ENCODE results near the gene IFT122.
A peak's percentile ranks its signal among the peaks of the same experiment; 100 is the strongest.
"Not testable (repeated sequence)": the region's sequence is repeated elsewhere in the genome, so short reads cannot be mapped to it uniquely, and the experiment has no call there.

Gene IFT122

DNA sequence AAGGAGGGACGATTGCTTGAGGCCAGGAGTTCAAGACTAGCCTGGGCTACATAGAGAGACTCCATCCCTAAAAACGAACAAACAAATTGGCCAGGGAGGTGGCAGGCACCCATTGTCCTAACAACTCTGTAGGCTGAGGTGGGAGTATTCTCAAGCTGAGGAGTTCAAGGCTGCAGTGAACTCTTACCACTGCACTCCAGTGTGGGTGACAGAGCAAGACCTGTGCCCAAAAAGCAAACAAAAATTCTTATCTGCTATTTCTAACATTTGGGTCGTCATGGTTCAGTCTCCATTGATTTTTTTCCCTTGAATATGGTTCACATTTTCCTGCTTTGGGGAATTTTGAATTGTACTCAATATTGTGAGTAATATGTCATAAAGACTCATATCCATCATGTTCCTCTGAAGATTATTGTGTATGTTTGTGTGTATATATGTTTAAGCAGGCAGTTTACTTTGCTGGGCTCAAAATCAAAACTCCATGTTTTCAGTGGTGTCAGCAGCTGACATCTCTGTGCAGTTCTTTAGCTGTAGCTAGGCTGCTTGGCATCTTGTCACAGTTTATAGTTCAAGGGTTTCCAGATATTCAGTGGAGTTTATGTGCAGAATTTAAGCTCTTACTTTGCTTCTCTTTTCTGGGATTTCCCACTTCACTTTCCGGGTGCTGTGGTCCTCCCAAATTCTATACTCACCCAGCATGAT lies 33.2 kb downstream of the IFT122 start:
- DNase-seq (ENCODE audit: low read depth) = no peak

DNA sequence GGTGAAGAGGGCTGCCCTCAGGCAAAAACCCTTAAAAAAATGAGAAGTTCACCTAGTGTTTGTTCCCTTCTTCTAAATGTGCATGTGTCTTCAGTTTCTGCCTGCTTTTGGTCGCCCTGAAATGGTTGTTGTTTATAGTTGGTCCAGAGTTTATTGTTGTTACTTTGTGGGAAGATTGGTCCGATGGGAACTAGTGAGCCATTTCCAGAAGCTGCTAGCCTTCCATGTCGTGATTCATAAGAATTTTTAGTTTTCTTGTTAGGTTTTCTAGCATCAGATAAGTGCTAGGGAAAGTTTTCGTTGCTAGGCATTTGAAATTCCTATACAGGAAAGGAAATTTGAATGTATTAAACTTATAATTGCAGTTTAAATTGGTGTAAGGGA lies 33.7 kb downstream of the IFT122 start:
- DNase-seq (ENCODE audit: low read depth) = no peak

- no peak for DNase-seq (ENCODE audit: low read depth)
Observed at GRCh38 chr3:129474984-129475804, 35.2 kb downstream of the IFT122 start.

DNA sequence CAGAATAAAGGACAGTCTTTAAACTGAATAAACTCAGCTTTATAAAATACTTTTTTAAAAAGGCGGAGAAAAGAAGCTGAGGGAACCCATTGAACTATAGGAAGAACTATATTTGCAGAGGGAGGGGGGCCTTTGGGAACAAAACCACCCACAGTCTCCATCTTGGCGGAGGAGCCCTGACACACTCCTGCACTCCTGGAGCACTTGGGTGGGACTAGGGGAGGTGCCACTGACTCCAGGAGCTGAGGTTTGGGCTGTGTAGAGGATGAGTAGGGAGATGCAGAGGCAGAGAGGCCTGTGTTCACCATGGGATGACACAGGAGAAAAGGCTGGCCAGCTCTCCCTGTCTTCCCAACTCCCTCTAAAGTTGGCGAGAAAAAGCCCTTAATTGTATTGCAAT lies 35.8 kb downstream of the IFT122 start:
- DNase-seq (ENCODE audit: low read depth) = no peak

GRCh38 chr3:129476586-129476985 lies 36.6 kb downstream of the IFT122 start:
- no peak for DNase-seq (ENCODE audit: low read depth)

DNA sequence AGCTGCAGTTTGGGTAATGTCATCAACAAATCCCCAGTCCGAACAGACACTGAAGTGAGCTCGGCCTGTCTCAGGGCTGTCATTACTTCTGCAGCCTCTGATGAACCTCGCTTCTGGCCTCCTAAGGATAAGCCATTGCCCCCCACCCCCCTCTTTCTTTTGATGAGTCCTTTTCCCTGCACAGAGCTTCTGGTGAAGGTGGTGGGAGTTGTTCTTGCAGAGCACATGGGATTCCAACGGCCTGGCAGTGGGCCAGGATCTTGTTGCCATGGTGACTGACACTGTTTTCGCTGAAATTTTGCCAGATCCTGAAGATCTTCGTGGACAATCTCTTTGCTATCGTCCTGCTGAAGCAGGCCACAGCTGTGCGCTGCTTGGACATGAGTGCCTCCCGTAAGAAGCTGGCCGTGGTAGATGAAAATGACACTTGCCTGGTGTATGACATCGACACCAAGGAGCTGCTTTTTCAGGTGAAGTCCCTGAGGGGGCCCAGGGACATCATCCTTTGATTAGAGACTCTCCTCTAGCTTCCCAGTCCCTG lies 41.3 kb downstream of the IFT122 start:
- not testable (repeated sequence) for DNase-seq (ENCODE audit: low read depth)

GRCh38 chr3:129481766-129482332 lies 41.8 kb downstream of the IFT122 start:
- peak; percentile 8 for DNase-seq (ENCODE audit: low read depth)

DNA sequence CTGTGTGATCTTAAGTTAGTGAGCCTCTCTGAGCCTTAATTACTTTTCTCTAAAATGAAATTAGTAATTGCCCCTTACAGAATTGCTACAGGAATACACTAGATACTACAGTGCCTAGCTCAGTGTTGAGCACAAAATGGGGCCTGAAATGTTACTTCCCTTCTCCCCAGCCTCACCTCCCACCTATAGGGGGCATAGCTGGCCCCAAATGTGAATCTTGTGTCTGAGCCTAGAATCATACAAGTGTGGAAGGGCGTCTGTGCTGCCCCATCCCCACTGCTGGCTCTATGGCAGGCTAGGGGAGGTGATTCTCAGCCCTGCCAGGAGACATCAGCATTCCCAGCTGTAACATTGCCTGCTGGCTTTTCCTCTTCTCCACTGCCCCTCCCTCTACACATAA lies 42.7 kb downstream of the IFT122 start:
- DNase-seq (ENCODE audit: low read depth) = no peak

DNA sequence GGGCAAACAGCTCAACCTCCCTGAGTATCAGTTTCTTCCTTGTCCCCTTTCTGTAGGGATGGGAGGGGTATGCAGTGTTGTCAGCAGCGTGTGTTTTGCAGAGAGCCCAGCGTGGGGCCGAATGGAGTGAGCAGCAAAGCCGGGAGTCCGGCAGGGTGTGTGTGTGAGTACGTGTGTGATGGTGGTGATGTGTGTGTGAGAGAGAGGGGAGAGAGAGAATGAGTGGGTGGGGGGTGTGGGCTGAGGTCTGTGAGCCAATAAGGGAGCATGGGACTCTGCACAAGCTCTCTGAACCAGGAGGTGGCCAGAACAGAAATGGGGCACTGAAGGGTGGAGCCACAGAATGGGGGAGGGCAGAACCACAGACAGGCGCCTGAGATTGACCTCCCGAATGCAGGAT lies 43.8 kb downstream of the IFT122 start:
- no peak for DNase-seq (ENCODE audit: low read depth)

DNA sequence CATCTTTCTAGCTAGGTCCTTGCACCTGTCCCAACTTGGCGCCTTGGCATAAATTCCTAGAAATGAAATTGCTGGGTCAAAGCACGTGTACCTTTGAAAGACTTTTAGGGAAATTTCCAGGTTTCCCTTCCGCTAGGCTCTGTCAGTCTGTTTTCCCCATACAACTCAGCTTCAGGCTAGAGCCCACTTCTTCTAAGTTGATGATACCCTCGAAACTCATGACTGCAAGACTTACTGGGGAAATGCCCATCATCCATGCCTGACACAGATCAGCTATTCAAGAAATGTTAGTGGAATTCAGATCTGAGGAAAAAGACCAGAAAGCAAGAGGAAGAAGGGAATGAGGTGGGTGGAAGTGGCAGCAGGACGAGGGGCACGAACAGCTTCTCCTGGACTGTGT lies 45.1 kb downstream of the IFT122 start:
- not testable (repeated sequence) for DNase-seq (ENCODE audit: low read depth)

- no peak for DNase-seq (ENCODE audit: low read depth)
Observed at GRCh38 chr3:129485721-129486663, 46.0 kb downstream of the IFT122 start.

DNA sequence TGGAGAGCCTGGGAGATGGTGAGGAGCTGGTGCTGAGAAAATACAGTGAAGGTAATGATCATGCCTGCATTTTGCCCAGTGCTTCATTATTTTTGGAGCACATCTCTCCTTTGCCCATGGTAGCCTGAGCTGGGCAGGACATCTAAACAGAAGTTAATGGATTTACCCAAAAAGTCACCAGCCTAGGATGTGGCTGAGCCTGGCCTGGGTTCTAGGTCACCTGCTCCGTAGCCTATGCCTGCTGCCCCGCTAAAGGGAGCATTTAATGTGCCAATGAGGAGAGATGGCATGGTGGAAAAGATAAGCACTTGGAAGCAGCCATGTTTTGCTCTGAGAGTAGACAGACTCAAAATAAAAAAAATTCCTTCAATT lies 46.6 kb downstream of the IFT122 start:
- DNase-seq (ENCODE audit: low read depth) = no peak

DNA sequence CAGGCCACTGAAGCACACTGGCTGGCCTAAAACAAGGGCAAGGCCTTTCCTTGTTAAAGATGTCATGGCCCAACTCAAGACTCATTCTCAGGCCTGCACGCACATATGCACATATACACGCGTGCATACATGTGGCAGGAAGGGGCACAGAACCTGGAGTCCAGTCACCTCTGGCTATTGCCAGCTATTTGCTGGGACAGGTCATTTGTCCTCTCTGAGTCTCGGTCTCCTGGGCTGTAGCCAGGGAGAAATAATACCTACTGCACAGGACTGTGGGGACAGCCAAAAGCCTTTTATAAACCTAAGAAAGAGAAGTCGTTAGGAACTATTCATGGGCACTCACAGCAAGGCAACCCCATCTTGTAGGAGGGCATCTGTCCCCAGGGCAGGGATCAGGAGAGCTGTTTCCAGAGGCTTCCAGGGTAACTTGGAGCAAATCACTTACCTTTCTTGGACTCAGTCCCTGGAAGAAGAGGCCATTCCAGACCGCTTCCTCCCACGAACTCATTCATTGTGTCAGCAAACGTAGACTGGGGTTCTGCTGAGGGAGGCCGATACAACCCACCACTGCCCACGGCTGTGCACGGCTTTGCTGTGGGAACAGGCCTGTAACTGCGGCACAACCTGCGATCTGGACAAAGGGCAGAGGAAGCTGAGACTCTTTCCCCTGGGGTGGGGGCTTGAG lies 47.3 kb downstream of the IFT122 start:
- no peak for DNase-seq (ENCODE audit: low read depth)

GRCh38 chr3:129487868-129488335 lies 47.9 kb downstream of the IFT122 start:
- not testable (repeated sequence) for DNase-seq (ENCODE audit: low read depth)

GRCh38 chr3:129489258-129489657 lies 49.2 kb downstream of the IFT122 start:
- DNase-seq (ENCODE audit: low read depth) = not testable (repeated sequence)

DNA sequence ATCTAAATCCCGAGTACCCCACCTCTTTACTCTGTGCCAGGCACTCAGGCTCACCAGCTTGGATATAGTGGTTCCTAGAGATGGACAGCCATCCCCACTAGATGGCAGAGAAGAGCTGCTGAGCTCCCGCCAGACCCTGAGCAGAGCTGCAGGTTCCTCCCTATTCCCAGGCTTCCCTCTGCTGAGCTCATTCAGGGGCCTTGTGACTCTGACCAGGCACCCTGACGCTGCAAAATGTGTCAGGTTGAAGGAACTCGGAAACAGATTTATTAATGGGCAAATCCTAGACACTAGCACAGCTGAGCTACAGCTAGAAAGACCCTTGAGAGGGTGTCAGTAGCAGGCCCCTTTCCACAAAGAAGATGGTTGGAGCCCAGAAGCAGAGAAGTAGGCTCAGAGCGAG lies 50.2 kb downstream of the IFT122 start:
- DNase-seq (ENCODE audit: low read depth) = peak; percentile 30

DNA sequence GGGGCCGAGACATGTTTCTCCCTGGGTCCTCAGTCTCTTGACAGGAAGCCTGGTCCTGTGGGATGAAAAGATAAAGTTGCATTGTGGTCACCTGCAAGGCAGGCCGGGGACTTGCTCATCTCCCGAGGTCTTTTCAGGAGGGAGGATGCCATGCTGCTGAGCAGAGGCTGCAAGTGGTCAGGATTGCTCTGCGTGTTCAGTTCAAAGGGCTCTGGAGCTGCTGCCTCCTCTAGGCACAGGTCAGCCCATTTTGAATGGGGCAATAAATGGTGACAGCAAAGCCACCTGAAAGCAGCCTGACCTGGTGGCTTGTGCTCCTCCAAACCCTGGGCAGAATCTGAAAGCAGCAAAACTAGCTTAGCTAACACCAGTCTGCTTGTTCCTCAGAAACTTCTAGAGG lies 51.1 kb downstream of the IFT122 start:
- DNase-seq (ENCODE audit: low read depth) = not testable (repeated sequence)

GRCh38 chr3:129491794-129492193 lies 51.8 kb downstream of the IFT122 start:
- DNase-seq (ENCODE audit: low read depth) = no peak

GRCh38 chr3:129492691-129493090 lies 52.7 kb downstream of the IFT122 start:
- DNase-seq (ENCODE audit: low read depth) = no peak

DNA sequence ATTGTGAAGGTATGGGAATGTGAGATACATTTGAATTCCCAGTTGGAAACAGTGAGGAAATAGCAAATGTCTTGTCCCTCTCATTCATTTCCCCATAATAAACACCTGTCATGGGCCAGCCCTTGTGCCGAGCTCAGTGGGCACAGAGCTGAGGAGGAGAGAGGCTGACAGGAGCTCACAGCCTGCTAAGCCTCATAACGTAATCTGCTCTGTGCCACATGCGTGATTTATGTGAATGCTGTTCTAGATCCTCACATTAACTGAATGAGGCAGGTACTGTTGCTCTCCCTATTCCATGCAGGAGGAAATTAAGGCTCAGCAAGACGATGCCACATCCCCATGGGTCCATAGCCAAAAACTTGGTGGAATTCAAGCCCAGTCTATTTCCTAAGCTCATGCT lies 53.2 kb downstream of the IFT122 start:
- no peak for DNase-seq (ENCODE audit: low read depth)

- not testable (repeated sequence) for DNase-seq (ENCODE audit: low read depth)
Observed at GRCh38 chr3:129494499-129494898, 54.5 kb downstream of the IFT122 start.
